GM10847 (cell line): Measurements from ENCODE around the gene DCAF7.

ENCODE experiments used
- POLR2A ChIP-seq: IDR thresholded peaks from 2 replicates; pipeline ENCODE4 v1.6.1; 2011; ENCODE audit not compliant: insufficient read length; ENCODE audit errors: extremely low read depth

Gene DCAF7

DNA sequence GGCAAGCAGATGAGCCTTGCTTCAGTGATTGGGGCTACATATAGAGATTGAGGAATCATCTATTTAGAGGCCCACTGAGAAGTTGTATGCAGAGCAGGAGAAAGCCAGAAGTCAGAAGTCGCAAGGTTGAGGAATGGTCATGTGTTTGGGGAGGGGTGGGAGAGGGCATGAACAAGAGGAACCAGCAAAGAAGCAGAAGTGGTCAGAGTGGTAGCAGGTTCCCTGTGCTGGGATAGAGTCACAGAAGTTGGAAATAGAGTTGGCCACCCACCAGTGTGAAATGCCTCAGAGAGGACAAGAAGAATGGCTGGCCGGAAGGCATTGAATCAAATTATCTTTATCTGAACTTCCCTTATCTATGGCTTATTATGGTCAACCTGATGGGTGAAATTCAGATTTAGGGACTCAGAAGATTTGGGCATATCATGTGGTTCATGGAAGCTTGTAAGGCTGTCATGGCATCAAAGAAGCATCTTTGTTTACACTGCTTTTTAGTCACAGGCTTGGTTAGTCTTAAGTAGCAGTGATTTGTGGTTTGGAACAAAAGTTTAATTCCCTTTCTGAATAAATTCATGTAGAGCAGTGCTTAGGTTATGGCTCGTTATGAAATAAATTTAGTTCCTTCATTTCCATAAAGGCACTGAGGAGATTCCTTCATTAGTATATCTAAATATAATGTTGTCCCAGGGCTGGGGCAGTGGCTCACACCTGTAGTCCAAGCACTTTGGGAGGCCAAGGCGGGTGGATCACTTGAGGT is 91.6 kb downstream of the DCAF7 start:
- TF ChIP-seq POLR2A = no peak
